HG03135 (cell line): Measurements from ENCODE around the gene CYP4A22.
"Not testable (repeated sequence)": the region's sequence is repeated elsewhere in the genome, so short reads cannot be mapped to it uniquely, and the experiment has no call there.

ENCODE experiments used
- ATAC-seq: cut with Tn5 transposase; IDR thresholded peaks from one replicate; pipeline ENCODE4 v1.9.1; 2021; ENCODE audit warnings: mild to moderate bottlenecking, moderate library complexity; ENCODE audit not compliant: unreplicated experiment

CYP4A22 gene

GRCh38 chr1:47184822-47185677 is 47.8 kb downstream of the CYP4A22 start:
- no peak for ATAC-seq

- no peak for ATAC-seq
These were observed 49.3 kb downstream of the CYP4A22 start for GRCh38 chr1:47186267-47187185.

- no peak for ATAC-seq
These were observed 50.1 kb downstream of the CYP4A22 start for GRCh38 chr1:47187231-47187925.

GRCh38 chr1:47187926-47188250 is 50.6 kb downstream of the CYP4A22 start:
- no peak for ATAC-seq

- ATAC-seq: no peak
These were observed 51.8 kb downstream of the CYP4A22 start for GRCh38 chr1:47188791-47189785.

GRCh38 chr1:47189844-47190508 is 52.7 kb downstream of the CYP4A22 start, which contains the start of gene PDZK1IP1:
Gene PDZK1IP1 (minus strand): TSS chr1:47190036. CDS start chr1:47189932, 104 bp downstream.
- no peak for ATAC-seq

GRCh38 chr1:47190509-47190855 is 53.2 kb downstream of the CYP4A22 start:
- ATAC-seq: no peak

- ATAC-seq: no peak
These were observed 53.6 kb downstream of the CYP4A22 start for GRCh38 chr1:47190857-47191256.

GRCh38 chr1:47191940-47192457 is 54.8 kb downstream of the CYP4A22 start:
- no peak for ATAC-seq

GRCh38 chr1:47192458-47193384 is 55.5 kb downstream of the CYP4A22 start:
- ATAC-seq: peak; percentile 64

GRCh38 chr1:47193496-47193895 is 56.3 kb downstream of the CYP4A22 start:
- not testable (repeated sequence) for ATAC-seq

GRCh38 chr1:47194311-47194710 is 57.1 kb downstream of the CYP4A22 start:
- no peak for ATAC-seq

- not testable (repeated sequence) for ATAC-seq
These were observed 58.7 kb downstream of the CYP4A22 start for GRCh38 chr1:47195981-47196380.

GRCh38 chr1:47196622-47197021 is 59.4 kb downstream of the CYP4A22 start:
- no peak for ATAC-seq

GRCh38 chr1:47198214-47198613 is 61.0 kb downstream of the CYP4A22 start:
- no peak for ATAC-seq
